Fibroblast of pulmonary artery (primary cell): ENCODE results near the gene SMURF1.
"Not testable (repeated sequence)": the region's sequence is repeated elsewhere in the genome, so short reads cannot be mapped to it uniquely, and the experiment has no call there.

Experiments used
- DNase-seq: peaks from one replicate; pipeline ENCODE4 v3.0.0-alpha.2; 2010; ENCODE audit warnings: low read depth
- H3K4me3 ChIP-seq: replicated peaks from 2 replicates; pipeline ENCODE4 v1.5.1; 2011; ENCODE audit warnings: low read depth, mild to moderate bottlenecking, control low read depth, low read length, moderate library complexity
- CTCF ChIP-seq: IDR thresholded peaks from 2 replicates; pipeline ENCODE4 v1.5.1; 2011; ENCODE audit warnings: mild to moderate bottlenecking, control low read depth, low read length, inconsistent platforms; ENCODE audit errors: missing control alignments

SMURF1 gene

GRCh38 chr7:99165816-99166215, 21.9 kb upstream of the SMURF1 start:
- no peak for TF ChIP-seq CTCF

GRCh38 chr7:99163669-99164068, 19.8 kb upstream of the SMURF1 start:
- not testable (repeated sequence) for DNase-seq, H3K4me3 ChIP-seq

More at GRCh38 chr7:99165816-99166215, 21.9 kb upstream of the SMURF1 start:
- H3K4me3 ChIP-seq: no peak overlapping the region
- no peak for DNase-seq

- DNase-seq: no peak
- TF ChIP-seq CTCF: no peak
- H3K4me3 ChIP-seq: no peak overlapping the region
These were observed 12.7 kb upstream of the SMURF1 start for GRCh38 chr7:99156649-99157048.

GRCh38 chr7:99155211-99155610, 11.3 kb upstream of the SMURF1 start:
- no peak for DNase-seq
- no peak for TF ChIP-seq CTCF
- no peak overlapping the region for H3K4me3 ChIP-seq

GRCh38 chr7:99146979-99147378, 3.1 kb upstream of the SMURF1 start:
- H3K4me3 ChIP-seq: no peak overlapping the region
- DNase-seq: no peak
- no peak for TF ChIP-seq CTCF

GRCh38 chr7:99143521-99143852, 421 bp downstream of the SMURF1 start:
- no peak for DNase-seq
- no peak for TF ChIP-seq CTCF
- peak overlapping the region; percentile 73 for H3K4me3 ChIP-seq

GRCh38 chr7:99142727-99143520, 984 bp downstream of the SMURF1 start:
- TF ChIP-seq CTCF: no peak
- DNase-seq: peak; percentile 96
- H3K4me3 ChIP-seq: peak overlapping the region; percentile 73
